Small intestine (tissue), 7 donors: ENCODE results near the gene DSCAML1. TPM values are rescaled to one million over a fixed set of nuclear protein-coding genes. Genes with fewer than 3 reads are reported as not detected.

Source experiments
- DNase-seq, 2 donors: peaks; one replicate each; pipeline versions ENCODE4 v3.0.0 to v3.0.0-alpha.2; 2013
- FAIRE-seq: peaks from 2 replicates; lab custom pipeline; 2012; peaks lifted over from hg19 to GRCh38; lab: Jason Lieb, UNC
- H3K27ac ChIP-seq, 3 donors: one replicate each; pipeline ENCODE4 v1.5.1; 2013; ENCODE audit warnings: low read length in 2 of 3, mild to moderate bottlenecking in 2 of 3, control low read depth in 1 of 3, inconsistent platforms in 1 of 3, low read depth in 1 of 3, moderate library complexity in 1 of 3
- H3K27me3 ChIP-seq, 3 donors: one replicate each; pipeline ENCODE4 v1.6.1; 2013; ENCODE audit warnings: low read length in 3 of 3, inconsistent platforms in 1 of 3; ENCODE audit not compliant: control insufficient read depth in 3 of 3, insufficient read depth in 3 of 3
- H3K36me3 ChIP-seq, 3 donors: one replicate each; pipeline ENCODE4 v1.6.1; 2013; ENCODE audit warnings: low read length in 3 of 3, inconsistent platforms in 1 of 3, low read depth in 1 of 3, mild to moderate bottlenecking in 1 of 3, moderate library complexity in 1 of 3; ENCODE audit not compliant: control insufficient read depth in 3 of 3, insufficient read depth in 2 of 3
- H3K4me1 ChIP-seq, 3 donors: one replicate each; pipeline ENCODE4 v1.6.1; 2013; ENCODE audit warnings: low read length in 2 of 3, inconsistent platforms in 1 of 3, low read depth in 1 of 3, mild to moderate bottlenecking in 1 of 3, moderate library complexity in 1 of 3; ENCODE audit not compliant: control insufficient read depth in 3 of 3, insufficient read depth in 2 of 3
- H3K4me3 ChIP-seq, 3 donors: one replicate each; pipeline ENCODE4 v1.5.1; 2013; ENCODE audit warnings: low read length in 3 of 3, control low read depth in 1 of 3, inconsistent platforms in 1 of 3, low read depth in 1 of 3, mild to moderate bottlenecking in 1 of 3, moderate library complexity in 1 of 3
- H3K9me3 ChIP-seq, 2 donors: one replicate each; pipeline ENCODE4 v1.6.1; 2013; ENCODE audit warnings: low read depth in 1 of 2, low read length in 1 of 2; ENCODE audit not compliant: control insufficient read depth in 2 of 2, insufficient read depth in 1 of 2
- WGBS, 3 donors: extraction: QIAGEN DNeasy Blood & Tissue Kit; methylation state at CpG; one replicate each; pipeline ENCODE4 v1.1.7; 2013; 5-methylcytosine and 5-hydroxymethylcytosine counted together
- polyA plus RNA-seq, 4 donors: library from polyadenylated mRNA; stranded (reverse) in 3 of 4; unstranded in 1 of 4; fragments of 200-250 nt in 3 of 4; fragments of 120-200 nt in 1 of 4; gene quantifications; one replicate each; pipeline versions ENCODE4 v1.2.1 to v1.2.3, GENCODE V29; 2013
- donor health status: healthy with polysubstance abuse.
- donor health status: control.
- donor health status: control.
- donor health status: Bipolar disorder and iron deficiency.
- donor health status: healthy.

The DSCAML1 gene
- polyA plus RNA-seq, 4 donors: under 0.01 to 3.3 (median 0.22) TPM; not detected in 1

DNA sequence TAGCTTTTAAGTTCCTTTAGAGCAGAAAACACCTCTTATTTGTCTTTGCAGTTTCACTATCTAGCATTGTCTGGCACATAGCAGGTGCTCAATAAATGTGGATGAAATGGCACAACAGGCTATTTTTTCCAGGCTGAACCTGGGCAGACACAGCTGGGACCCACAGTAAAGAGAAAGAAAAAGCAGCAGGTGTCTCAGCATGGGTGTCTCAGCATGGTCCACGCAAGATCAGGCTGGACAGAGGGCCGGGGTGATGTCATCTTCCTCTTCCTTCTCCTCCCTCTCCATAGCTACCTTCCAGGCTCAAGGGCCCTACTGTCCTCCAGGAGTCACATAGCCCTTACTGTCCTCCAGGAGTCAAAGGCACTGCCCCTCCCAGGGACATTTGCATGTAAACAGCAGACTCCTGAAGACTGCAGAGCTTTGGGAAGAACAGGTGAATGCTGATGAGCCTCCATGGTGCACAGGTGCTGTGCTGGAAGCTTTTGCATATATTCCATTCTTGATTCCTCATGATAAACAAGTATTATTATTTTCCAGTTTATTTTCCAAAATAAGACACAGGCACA lies 65.2 kb downstream of the DSCAML1 start:
- H3K4me3 ChIP-seq: no peak overlapping the region
- H3K27ac ChIP-seq: no peak overlapping the region
- WGBS, 3 donors: 63 to 81% (median 80%) methylated on average over 2 of the region's 2 CpGs
- no peaks in the 10 kb centered on the region for H3K36me3 ChIP-seq
- no peaks in the 10 kb centered on the region for H3K9me3 ChIP-seq
- no peaks in the 10 kb centered on the region for H3K4me1 ChIP-seq
- no peaks in the 10 kb centered on the region for H3K27me3 ChIP-seq
- FAIRE-seq (no peak), DNase-seq (no peak)

DNA sequence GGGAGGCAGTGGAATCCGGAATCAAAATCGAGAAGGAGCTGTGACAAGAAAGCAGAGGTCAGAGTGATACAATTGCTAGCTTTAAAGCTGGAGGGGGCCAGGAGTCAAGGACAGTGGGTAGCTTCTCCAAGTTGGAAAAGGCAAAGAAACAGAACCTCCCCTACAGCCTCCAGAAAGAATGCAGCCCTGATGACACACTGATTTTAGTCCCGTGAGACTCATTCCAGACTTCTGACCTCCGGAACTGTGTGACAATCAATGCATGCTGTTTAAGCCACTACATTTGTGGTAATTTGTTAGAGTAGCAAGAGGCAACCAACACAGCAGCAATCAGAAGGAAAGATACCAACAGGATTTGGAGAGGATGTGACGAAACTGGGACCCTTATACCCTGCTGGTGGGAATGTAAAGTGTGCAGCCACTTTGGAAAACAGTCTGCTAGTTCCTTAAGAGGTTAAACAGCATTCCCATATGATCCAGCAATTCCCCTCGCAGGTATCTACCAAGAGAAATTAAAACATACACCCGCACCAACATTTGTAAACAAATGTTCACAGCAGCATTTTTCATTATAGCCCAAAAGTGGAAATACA lies 66.7 kb downstream of the DSCAML1 start:
- FAIRE-seq (no peak), DNase-seq (peak in 1 of 2 donors; percentile 47)
- H3K4me3 ChIP-seq: no peak overlapping the region
- H3K27ac ChIP-seq: no peak overlapping the region
- no peaks in the 10 kb centered on the region for H3K27me3 ChIP-seq
- no peaks in the 10 kb centered on the region for H3K9me3 ChIP-seq
- 68 to 76% (median 69%) methylated on average over 7 of the region's 7 CpGs for WGBS, 3 donors
- H3K36me3 ChIP-seq: no peaks in the 10 kb centered on the region
- H3K4me1 ChIP-seq: no peaks in the 10 kb centered on the region

DNA sequence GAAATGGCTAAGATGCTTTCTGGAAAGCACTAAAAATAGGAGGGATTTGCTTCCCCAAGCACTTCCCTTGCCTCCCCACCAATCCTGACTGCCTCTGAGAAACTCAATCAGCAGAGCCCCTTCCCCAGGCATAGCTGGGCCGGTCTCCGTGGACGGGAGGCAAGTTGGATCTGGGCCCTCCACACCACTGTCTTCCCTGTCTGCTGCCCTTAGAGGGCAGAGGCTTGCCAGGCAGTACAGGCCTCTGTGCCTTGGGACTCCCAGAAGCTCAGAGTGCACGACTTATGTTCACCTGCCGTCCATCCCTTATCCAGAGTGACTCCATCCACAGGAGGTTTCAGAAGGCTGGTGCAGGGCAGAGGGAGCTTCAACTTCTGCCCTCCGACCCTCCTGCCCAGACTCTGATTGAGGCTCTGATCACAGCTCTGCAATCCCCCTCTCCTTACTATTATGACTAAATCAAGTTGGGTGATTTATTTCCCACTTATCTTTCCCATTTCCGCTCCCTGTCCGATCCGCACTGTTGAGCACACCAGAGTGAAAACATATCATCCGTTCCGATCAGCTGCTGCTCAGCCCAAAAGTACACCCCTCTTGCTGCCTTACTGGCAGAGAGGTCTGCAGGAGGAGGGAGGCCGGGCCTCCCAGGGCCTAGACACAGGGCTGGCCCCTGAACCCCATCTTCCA lies 71.8 kb downstream of the DSCAML1 start:
- DNase-seq (no peak), FAIRE-seq (no peak)
- Histone ChIP-seq H3K27ac (no peak overlapping the region), H3K9me3 (no peaks in the 10 kb centered on the region), H3K4me3 (no peak overlapping the region), H3K4me1 (peaks cover 0 to 21% (median 0%) of the 10 kb centered on the region in 3 donors), H3K27me3 (no peaks in the 10 kb centered on the region), H3K36me3 (no peaks in the 10 kb centered on the region)
- WGBS, 3 donors: 82 to 87% (median 83%) methylated on average over 11 of the region's 12 CpGs

DNA sequence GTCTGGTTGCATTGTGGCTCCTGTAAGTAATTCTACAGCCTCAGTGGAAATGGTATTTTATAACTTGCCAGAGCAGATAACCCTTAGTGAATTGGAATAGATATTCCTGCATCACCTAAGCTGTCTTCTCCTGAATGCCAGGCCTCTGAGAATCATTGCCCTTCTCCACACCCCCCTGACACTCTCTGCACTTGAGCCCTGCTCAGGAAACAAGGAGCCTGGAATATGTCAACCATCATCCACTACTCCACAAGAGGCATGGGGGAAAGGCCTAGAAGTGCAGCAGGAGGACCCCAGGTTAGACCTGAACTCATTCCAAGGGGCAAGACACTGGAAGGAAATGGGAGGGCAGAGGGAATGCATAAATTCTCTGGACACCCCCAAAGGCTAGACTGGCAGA lies 72.4 kb downstream of the DSCAML1 start:
- Histone ChIP-seq H3K27me3 (no peaks in the 10 kb centered on the region), H3K4me1 (peaks cover 0 to 26% (median 0%) of the 10 kb centered on the region in 3 donors), H3K36me3 (no peaks in the 10 kb centered on the region), H3K27ac (no peak overlapping the region), H3K4me3 (no peak overlapping the region), H3K9me3 (no peaks in the 10 kb centered on the region)
- FAIRE-seq: no peak
- DNase-seq: no peak

DNA sequence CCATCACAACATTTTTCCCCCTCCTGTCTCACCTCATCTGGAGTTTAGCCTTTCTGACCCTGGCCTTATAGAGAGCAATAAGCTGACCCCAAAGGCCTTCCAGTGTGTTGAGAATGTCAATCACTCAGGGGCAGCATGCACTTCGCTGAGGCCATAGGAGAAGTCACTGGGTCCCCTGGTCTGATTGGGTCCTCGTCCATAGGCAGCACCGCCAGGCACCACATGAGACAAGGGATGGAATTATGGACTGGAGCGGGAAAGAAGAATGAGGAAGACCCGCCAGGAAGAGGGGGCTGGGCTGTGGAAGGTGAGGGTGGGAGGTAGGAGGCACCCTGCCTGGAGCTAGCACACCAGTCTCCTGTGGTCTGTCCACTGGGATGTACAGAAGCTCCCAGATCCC lies 72.9 kb downstream of the DSCAML1 start:
- no peaks in the 10 kb centered on the region for H3K27me3 ChIP-seq
- peaks cover 0 to 29% (median 0%) of the 10 kb centered on the region in 3 donors for H3K4me1 ChIP-seq
- H3K36me3 ChIP-seq: no peaks in the 10 kb centered on the region
- no peak overlapping the region for H3K4me3 ChIP-seq
- FAIRE-seq (no peak), DNase-seq (no peak)
- no peak overlapping the region for H3K27ac ChIP-seq
- H3K9me3 ChIP-seq: no peaks in the 10 kb centered on the region
- WGBS, 3 donors: 78 to 88% (median 79%) methylated on average over 5 of the region's 5 CpGs

DNA sequence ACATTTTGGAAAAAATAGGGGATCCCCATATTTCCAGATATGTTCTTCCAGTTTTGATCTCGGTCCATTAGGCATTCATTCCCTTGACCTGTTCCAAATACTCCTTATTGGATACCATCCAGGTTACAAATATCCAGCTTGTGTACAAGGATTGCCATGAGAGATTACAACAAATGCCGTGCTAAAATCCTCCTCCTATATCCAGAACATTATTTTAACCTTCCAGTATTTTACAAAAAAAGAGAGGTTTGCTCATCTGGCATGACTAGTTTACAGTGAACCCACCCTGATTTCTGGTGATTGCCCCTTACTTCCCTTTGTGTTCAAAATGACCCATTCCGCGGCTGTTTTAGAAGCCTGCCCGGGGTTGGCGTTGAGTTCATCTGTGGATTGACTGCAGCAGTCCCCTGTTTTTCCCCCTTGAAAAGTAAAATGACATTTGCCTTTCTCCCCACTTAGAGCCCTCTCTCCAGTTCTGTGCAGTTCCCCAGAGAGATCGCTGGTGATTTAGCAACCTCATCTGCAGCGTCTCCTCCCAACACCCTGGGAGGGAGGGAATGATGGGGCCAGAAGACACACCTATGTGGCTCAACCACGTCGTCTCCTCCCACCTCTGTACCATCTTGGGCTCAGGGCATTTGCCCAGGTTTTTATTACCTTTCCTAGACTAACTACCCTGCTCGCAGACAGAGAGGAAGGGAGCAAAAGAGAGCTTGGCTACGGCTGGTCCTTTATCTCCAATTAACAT lies 73.6 kb downstream of the DSCAML1 start:
- DNase-seq: peak; percentile 18 to 39
- no peak for FAIRE-seq
- peaks cover 0 to 29% (median 0%) of the 10 kb centered on the region in 3 donors for H3K4me1 ChIP-seq
- 43 to 64% (median 51%) methylated on average over 12 of the region's 12 CpGs for WGBS, 3 donors
- no peaks in the 10 kb centered on the region for H3K9me3 ChIP-seq
- no peak overlapping the region for H3K27ac ChIP-seq
- no peaks in the 10 kb centered on the region for H3K36me3 ChIP-seq
- no peak overlapping the region for H3K4me3 ChIP-seq
- H3K27me3 ChIP-seq: no peaks in the 10 kb centered on the region

DNA sequence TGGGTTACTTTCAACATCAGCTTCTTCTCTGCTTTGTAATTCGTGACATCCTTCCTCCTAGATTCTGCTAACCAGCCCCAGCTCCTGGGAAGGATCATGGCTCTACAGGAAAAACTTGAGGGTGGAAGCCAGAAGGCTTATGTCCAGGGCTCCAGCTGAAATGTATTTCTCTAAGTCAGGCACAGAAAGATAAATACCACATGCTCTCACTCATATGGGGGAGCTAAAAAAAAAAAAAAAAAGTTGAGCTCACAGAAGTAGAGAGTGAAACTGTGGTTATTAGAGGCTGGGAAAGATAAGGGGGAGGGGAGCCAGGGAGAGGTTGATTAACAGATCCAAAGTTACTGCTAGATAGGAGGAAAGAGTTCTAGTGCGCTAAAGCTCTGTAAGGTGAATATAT lies 74.9 kb downstream of the DSCAML1 start:
- WGBS, 3 donors: 51 to 81% (median 57%) methylated on average over 2 of the region's 2 CpGs
- peak in 1 of 2 donors; percentile 51 for DNase-seq

DNA sequence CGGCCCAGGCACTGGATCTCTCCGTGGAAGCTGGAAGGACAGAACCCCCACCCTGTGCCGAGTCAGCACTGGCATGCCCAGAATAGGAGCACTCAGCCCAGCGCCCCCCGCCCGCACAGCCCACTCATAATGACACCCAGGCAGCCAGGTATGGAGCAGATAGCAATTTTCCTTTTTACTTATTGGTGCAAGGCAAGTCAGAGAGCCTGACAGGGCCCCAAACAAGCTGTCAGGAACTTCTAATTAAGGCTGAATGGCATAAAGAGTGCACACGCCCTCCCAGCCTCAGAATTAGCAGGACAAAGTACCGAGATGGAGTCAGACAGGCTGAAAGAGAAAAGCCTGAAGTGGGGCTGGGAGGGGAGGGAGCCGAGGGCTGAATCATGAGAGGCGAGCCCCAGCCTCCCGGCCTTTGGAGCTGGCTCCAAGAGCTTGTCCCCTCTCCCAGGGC lies 76.9 kb downstream of the DSCAML1 start:
- no peaks in the 10 kb centered on the region for H3K9me3 ChIP-seq
- peak in 1 of 2 donors; percentile 81 for DNase-seq
- WGBS, 3 donors: 31 to 58% (median 36%) methylated on average over 11 of the region's 11 CpGs

More for the DNA sequence above, 74.9 kb downstream of the DSCAML1 start:
- Histone ChIP-seq H3K27ac (peak overlapping the region in 1 of 3 donors; percentile 34), H3K27me3 (no peaks in the 10 kb centered on the region), H3K4me1 (peaks cover 0 to 39% (median 0%) of the 10 kb centered on the region in 3 donors), H3K36me3 (no peaks in the 10 kb centered on the region), H3K4me3 (no peak overlapping the region), H3K9me3 (no peaks in the 10 kb centered on the region)
- no peak for FAIRE-seq

More for the DNA sequence above, 76.9 kb downstream of the DSCAML1 start:
- Histone ChIP-seq H3K27me3 (no peaks in the 10 kb centered on the region), H3K4me3 (no peak overlapping the region), H3K4me1 (peaks cover 0 to 46% (median 0%) of the 10 kb centered on the region in 3 donors), H3K27ac (peak overlapping the region in 1 of 3 donors; percentile 58), H3K36me3 (no peaks in the 10 kb centered on the region)
- FAIRE-seq: no peak
